HCT116 (cell line): ENCODE results near the gene CLIC3. TPM values are rescaled to one million over a fixed set of nuclear protein-coding genes. Genes with fewer than 3 reads are reported as not detected.

Source experiments
- ATAC-seq: fragments of 200-7000 bp; cut with Tn5 transposase; 2 replicates; pipeline ENCODE4 v1.9.1; 2020; ENCODE audit warnings: mild to moderate bottlenecking, moderate library complexity
- BruUV-seq: library from RNA; stranded (reverse); fragments of 400-500 nt; replicated peaks from 2 replicates; lab custom pipeline; 2021; lab: Mats Ljungman, UMichigan
- CTCF ChIA-PET: fragments of 300-600 bp; sonication (Branson Sonifier 250); formaldehyde crosslinking; loops from one replicate; lab custom pipeline; 2021; ENCODE audit warnings: antibody characterized with exemption; lab: Charles Lee
- POLR2A ChIA-PET: fragments of 300-600, 350-600 bp; sonication (Branson Sonifier 250); formaldehyde crosslinking; loops from one replicate; lab custom pipeline; 2021; ENCODE audit warnings: antibody characterized with exemption; lab: Charles Lee
- RAD21 ChIA-PET, 2 experiments: fragments of 300-600 bp; sonication (Branson Sonifier 250); formaldehyde crosslinking; loops; one replicate each; lab custom pipeline; 2023; ENCODE audit warnings: low total read pairs in 2 of 2; ENCODE audit not compliant: uncharacterized antibody in 2 of 2, unreplicated experiment in 2 of 2, low non-redundant PET in 1 of 2; lab: Charles Lee
- DNase-seq: peaks from one replicate; pipeline ENCODE4 v3.0.0-alpha.2; 2010; ENCODE audit warnings: low read depth, low spot score
- H2AFZ ChIP-seq: fragments of 200-600 bp; shearing (Covaris generic), sonication (generic); 2 replicates; pipeline ENCODE4 v1.6.1; 2017; ENCODE audit warnings: low read depth, mixed run types, mixed read lengths, antibody characterized with exemption, low read length; ENCODE audit not compliant: poor library complexity, severe bottlenecking
- H3K27ac ChIP-seq: 2 replicates; pipeline ENCODE4 v1.5.1; 2012; ENCODE audit warnings: low read depth, low read length
- H3K27me3 ChIP-seq: fragments of 200-600 bp; sonication (generic); 2 replicates; pipeline ENCODE4 v1.6.1; 2016; ENCODE audit warnings: mixed run types, low read length, mixed read lengths; ENCODE audit not compliant: insufficient read depth
- H3K36me3 ChIP-seq, 2 experiments: fragments of 200-500 bp in 1 of 2; fragments of 200-600 bp in 1 of 2; sonication (Bioruptor generic) in 1 of 2; sonication (generic) in 1 of 2; 2 replicates each; pipeline versions ENCODE4 v1.5.1 to v1.6.1; 2014 to 2016; ENCODE audit warnings: low read length in 2 of 2, inconsistent platforms in 1 of 2, mixed read lengths in 1 of 2, mixed run types in 1 of 2; ENCODE audit not compliant: insufficient read depth in 2 of 2, control insufficient read depth in 1 of 2
- H3K4me1 ChIP-seq, 2 experiments: fragments of 200-600 bp in 1 of 2; sonication (generic) in 1 of 2; 2 replicates each; pipeline versions ENCODE4 v1.5.1 to v1.6.1; 2012 to 2017; ENCODE audit warnings: low read length in 2 of 2, inconsistent platforms in 1 of 2, mild to moderate bottlenecking in 1 of 2, mixed read lengths in 1 of 2, mixed run types in 1 of 2, moderate library complexity in 1 of 2; ENCODE audit not compliant: insufficient read depth in 2 of 2, control insufficient read depth in 1 of 2
- H3K4me2 ChIP-seq: fragments of 200-600 bp; sonication (generic); 2 replicates; pipeline ENCODE4 v1.6.1; 2017; ENCODE audit warnings: mixed run types, low read length, mixed read lengths
- H3K4me3 ChIP-seq, 2 experiments: fragments of 200-600 bp in 1 of 2; sonication (generic) in 1 of 2; replicated peaks in 1 of 2; 2 replicates each; pipeline ENCODE4 v1.5.1; 2011 to 2016; ENCODE audit warnings: low read length in 2 of 2, control low read depth in 1 of 2, low read depth in 1 of 2, mild to moderate bottlenecking in 1 of 2, mixed read lengths in 1 of 2, mixed run types in 1 of 2
- H3K79me2 ChIP-seq: fragments of 200-600 bp; sonication (generic); 2 replicates; pipeline ENCODE4 v1.6.1; 2017; ENCODE audit warnings: mild to moderate bottlenecking, mixed run types, low read length, moderate library complexity, mixed read lengths; ENCODE audit not compliant: insufficient read depth
- H3K9ac ChIP-seq: fragments of 200-600 bp; sonication (generic); 2 replicates; pipeline ENCODE4 v1.6.1; 2016; ENCODE audit warnings: low read length, mixed read lengths
- H3K9me2 ChIP-seq: fragments of 200-600 bp; sonication (generic), shearing (Covaris generic); 2 replicates; pipeline ENCODE4 v1.6.1; 2017; ENCODE audit warnings: mixed run types, mild to moderate bottlenecking, moderate library complexity; ENCODE audit not compliant: insufficient read depth
- H3K9me3 ChIP-seq, 2 experiments: fragments of 200-500 bp in 1 of 2; fragments of 200-600 bp in 1 of 2; sonication (Bioruptor generic) in 1 of 2; sonication (generic) in 1 of 2; 2 replicates each; pipeline ENCODE4 v1.6.1; 2014 to 2017; ENCODE audit warnings: low read length in 2 of 2, mixed read lengths in 2 of 2, inconsistent platforms in 1 of 2, low read depth in 1 of 2, mild to moderate bottlenecking in 1 of 2, mixed run types in 1 of 2, moderate library complexity in 1 of 2; ENCODE audit not compliant: control insufficient read depth in 1 of 2, insufficient read depth in 1 of 2
- H4K20me1 ChIP-seq: fragments of 200-600 bp; sonication (generic), shearing (Covaris generic); 2 replicates; pipeline ENCODE4 v1.6.1; 2017; ENCODE audit warnings: mixed run types, mild to moderate bottlenecking, moderate library complexity; ENCODE audit not compliant: insufficient read depth
- POLR2AphosphoS5 ChIP-seq: IDR thresholded peaks from 2 replicates; pipeline ENCODE4 v1.6.1; 2011; ENCODE audit warnings: mild to moderate bottlenecking, low read depth, low read length, moderate library complexity
- RAD21 ChIP-seq: IDR thresholded peaks from 2 replicates; pipeline ENCODE4 v1.6.1; 2012; ENCODE audit warnings: low read depth, mild to moderate bottlenecking
- SIN3A ChIP-seq: IDR thresholded peaks from 2 replicates; pipeline ENCODE4 v1.6.1; 2012; ENCODE audit warnings: low read depth
- ZFX ChIP-seq: fragments of 450-650 bp; IDR thresholded peaks from 2 replicates; pipeline ENCODE4 v1.6.1; 2017
- intact Hi-C: fragments of 100-400 bp; cut with micrococcal nuclease; formaldehyde crosslinking; loops from 2 replicates; pipeline ENCODE4 v1.10.0; 2022
- total RNA-seq: library from RNA; stranded (reverse); gene quantifications from one replicate; pipeline ENCODE4 v1.2.1, GENCODE V29; 2021; ENCODE audit not compliant: unreplicated experiment

CLIC3 gene
- total RNA-seq, 1 experiment from 2014 or later: 8.4 TPM

GRCh38 chr9:137027369-137028262 lies 31.2 kb upstream of the CLIC3 start, which contains the start of gene ABCA2:
TSS of gene ABCA2 (minus strand) at chr9:137028237. CDS start at chr9:137028140, 97 bp downstream.
- Histone ChIP-seq H3K27ac (peak within 1 kb of the TSS; percentile 85), H3K9ac (peak within 1 kb of the TSS; percentile 93), H3K4me3 (peak within 1 kb of the TSS; percentile 63 to 87), H3K9me3 (no peaks in the 10 kb centered on the region), H3K4me2 (peak within 1 kb of the TSS; percentile 100), H3K36me3 (no peaks in the 10 kb centered on the region), H3K79me2 (peaks cover 31% of the 10 kb centered on the region), H3K4me1 (peaks cover 32 to 55% of the 10 kb centered on the region in 2 experiments), H3K9me2 (no peaks in the 10 kb centered on the region), H2AFZ (peak within 1 kb of the TSS; percentile 88), H4K20me1 (no peaks in the 10 kb centered on the region), H3K27me3 (no peaks in the 10 kb centered on the region)
- ChIA-PET CTCF (interaction anchor here (1.1 to 1.9 kb wide), 3 partner anchors 19 to 83 kb away, joined by 4 to 16 read pairs (median 5); partner anchors contain the start of genes FBXW5 and NPDC1), POLR2A (no interaction called here), RAD21 (no interaction called here)
- intact Hi-C loops: loop anchor here (5.0 kb wide), 1 partner anchor 180 kb away; the partner anchor contains the start of gene PHPT1
- BruUV-seq: no TSS peak
- TF ChIP-seq ZFX: peak; percentile 60; the same call in 1 of the 2 replicates
- TF ChIP-seq SIN3A: no peak
- TF ChIP-seq POLR2AphosphoS5: peak; percentile 23; the same call in 1 of the 2 replicates
- ATAC-seq (peak; percentile 35), DNase-seq (no peak)

GRCh38 chr9:137026828-137027227 lies 30.5 kb upstream of the CLIC3 start:
- no peak for DNase-seq
- TF ChIP-seq RAD21: no peak
- TSS peak; percentile 40 for BruUV-seq
- no peak overlapping the region for H2AFZ ChIP-seq
- peaks cover 37 to 58% of the 10 kb centered on the region in 2 experiments for H3K4me1 ChIP-seq
- intact Hi-C loops: loop anchor here (5.0 kb wide), 1 partner anchor 180 kb away; the partner anchor contains the start of gene PHPT1
- ChIA-PET CTCF (interaction anchor here (0.7 to 1.7 kb wide), 3 partner anchors 20 to 268 kb away, joined by 3 to 5 read pairs (median 4); partner anchors contain the start of genes LCN8 and NPDC1), POLR2A (no interaction called here), RAD21 (no interaction called here)
- peak overlapping the region; percentile 100 for H3K4me2 ChIP-seq
- no peaks in the 10 kb centered on the region for H3K9me3 ChIP-seq
- peak overlapping the region; percentile 63 to 87 for H3K4me3 ChIP-seq
- no peak for ATAC-seq
- H3K79me2 ChIP-seq: peaks cover 31% of the 10 kb centered on the region
- H3K27ac ChIP-seq: peak overlapping the region; percentile 85
- H3K36me3 ChIP-seq: no peaks in the 10 kb centered on the region
- H4K20me1 ChIP-seq: no peaks in the 10 kb centered on the region
- H3K27me3 ChIP-seq: no peaks in the 10 kb centered on the region
- no peaks in the 10 kb centered on the region for H3K9me2 ChIP-seq
- peak overlapping the region; percentile 93 for H3K9ac ChIP-seq
